GM12878 (cell line): ENCODE data around the gene ACSL3. TPM values are rescaled to one million over a fixed set of nuclear protein-coding genes. Genes with fewer than 3 reads are reported as not detected.
"Not testable (repeated sequence)": the region's sequence is repeated elsewhere in the genome, so short reads cannot be mapped to it uniquely, and the experiment has no call there.

Source experiments
- ATAC-seq: fragments of 200-7000 bp; cut with Tn5 transposase; 3 replicates; pipeline ENCODE4 v1.9.1; 2020; ENCODE audit warnings: mild to moderate bottlenecking, moderate library complexity
- BruUV-seq: library from RNA; stranded (reverse); fragments of 400-500 nt; replicated peaks from 2 replicates; lab custom pipeline; 2021; lab: Mats Ljungman, UMichigan
- CTCF ChIA-PET: fragments of 300-600 bp; sonication (Branson Sonifier 250); formaldehyde crosslinking; extraction: SDS; loops from one replicate; lab custom pipeline; 2021; ENCODE audit warnings: inconsistent platforms; lab: Yijun Ruan, JAX
- POLR2A ChIA-PET: fragments of 350-600 bp; formaldehyde crosslinking; extraction: SDS; loops from one replicate; lab custom pipeline; 2021; ENCODE audit warnings: inconsistent platforms; lab: Charles Lee
- RAD21 ChIA-PET: fragments of 300-600 bp; sonication (Branson Sonifier 250); formaldehyde crosslinking; loops from one replicate; lab custom pipeline; 2023; ENCODE audit warnings: antibody characterized with exemption; ENCODE audit not compliant: unreplicated experiment; lab: Charles Lee
- SMC1A ChIA-PET: fragments of 300-600 bp; sonication (Branson Sonifier 250); formaldehyde crosslinking; loops from one replicate; lab custom pipeline; 2023; ENCODE audit not compliant: unreplicated experiment, uncharacterized antibody; lab: Charles Lee
- DNase-seq: peaks from one replicate; pipeline ENCODE4 v3.0.0-alpha.2; 2011; ENCODE audit warnings: low read depth, low spot score
- FAIRE-seq: peaks from 3 replicates; lab custom pipeline; 2011; peaks lifted over from hg19 to GRCh38; lab: Jason Lieb, UNC
- H2AFZ ChIP-seq: 2 replicates; pipeline ENCODE4 v1.6.0; 2011; ENCODE audit warnings: low read depth, low read length, control low read depth; ENCODE audit not compliant: control insufficient read depth
- H3K27ac ChIP-seq: 2 replicates; pipeline ENCODE4 v1.5.1; 2011; ENCODE audit warnings: control low read depth; ENCODE audit not compliant: control insufficient read depth, insufficient read depth
- H3K27me3 ChIP-seq, 2 experiments: replicated peaks in 1 of 2; 2 replicates each; pipeline versions ENCODE4 v1.6.0 to v1.6.1; 2011; ENCODE audit warnings: low read length in 1 of 2; ENCODE audit not compliant: control insufficient read depth in 2 of 2, insufficient read depth in 2 of 2
- H3K36me3 ChIP-seq, 2 experiments: 2 replicates each; pipeline ENCODE4 v1.5.1; 2011; ENCODE audit warnings: low read length in 1 of 2; ENCODE audit not compliant: control insufficient read depth in 2 of 2, insufficient read depth in 2 of 2
- H3K4me1 ChIP-seq: 2 replicates; pipeline ENCODE4 v1.6.1; 2011; ENCODE audit warnings: mild to moderate bottlenecking, low read length, moderate library complexity, mixed read lengths; ENCODE audit not compliant: control insufficient read depth, insufficient read depth
- H3K4me2 ChIP-seq: 2 replicates; pipeline ENCODE4 v1.6.0; 2011; ENCODE audit warnings: control low read depth; ENCODE audit not compliant: control insufficient read depth, insufficient read depth
- H3K4me3 ChIP-seq: fragments of 200-600 bp; sonication (generic); 2 replicates; pipeline ENCODE4 v1.5.1; 2016
- H3K79me2 ChIP-seq: 2 replicates; pipeline ENCODE4 v1.6.0; 2011; ENCODE audit warnings: low read length; ENCODE audit not compliant: control insufficient read depth, insufficient read depth
- H3K9ac ChIP-seq: 2 replicates; pipeline ENCODE4 v1.8.0; 2011; ENCODE audit warnings: low read length, control low read depth, mixed read lengths; ENCODE audit not compliant: control insufficient read depth, insufficient read depth
- H3K9me3 ChIP-seq: replicated peaks from 3 replicates; pipeline ENCODE4 v1.5.1; 2011; ENCODE audit warnings: mild to moderate bottlenecking, low read length; ENCODE audit not compliant: control insufficient read depth, insufficient read depth
- H4K20me1 ChIP-seq: 2 replicates; pipeline ENCODE4 v1.6.0; 2011; ENCODE audit not compliant: control insufficient read depth, insufficient read depth
- CBX5 ChIP-seq: sonication (generic); IDR thresholded peaks from 2 replicates; pipeline ENCODE4 v1.6.1; 2016; ENCODE audit warnings: low read depth, moderate library complexity, mild to moderate bottlenecking, inconsistent platforms
- CUX1 ChIP-seq: IDR thresholded peaks from 2 replicates; pipeline ENCODE4 v1.6.1; 2012; ENCODE audit warnings: improper control_type of control experiment, low read depth, low read length; ENCODE audit not compliant: insufficient replicate concordance
- EZH2 ChIP-seq: IDR thresholded peaks from 2 replicates; pipeline ENCODE4 v1.6.1; 2012; ENCODE audit warnings: low read depth, mild to moderate bottlenecking, control low read depth, inconsistent platforms, low read length, borderline replicate concordance; ENCODE audit not compliant: control insufficient read depth
- SKIL ChIP-seq: fragments of 450-650 bp; IDR thresholded peaks from 2 replicates; pipeline ENCODE4 v1.6.1; 2017; ENCODE audit warnings: mild to moderate bottlenecking, low read depth, inconsistent platforms; ENCODE audit not compliant: poor library complexity, severe bottlenecking
- SREBF2 ChIP-seq: IDR thresholded peaks from 2 replicates; pipeline ENCODE4 v1.6.1; 2012; ENCODE audit warnings: mild to moderate bottlenecking, low read length
- ZBED1 ChIP-seq: IDR thresholded peaks from 2 replicates; pipeline ENCODE4 v1.6.1; 2016; ENCODE audit warnings: borderline replicate concordance
- WGBS: methylation state at CpG from one replicate; pipeline ENCODE4 v1.1.6; 2016; ENCODE audit warnings: low lambda C conversion rate; ENCODE audit not compliant: insufficient replicate concordance, insufficient coverage; ENCODE audit errors: missing lambda C conversion rate; 5-methylcytosine and 5-hydroxymethylcytosine counted together
- in situ Hi-C: fragments of 300-500 bp; cut with MboI; formaldehyde crosslinking; loops from 9 replicates; pipeline ENCODE4 v1.14.3; 2018; ENCODE audit warnings: mixed read lengths
- intact Hi-C: fragments of 100-400 bp; cut with micrococcal nuclease; formaldehyde crosslinking; loops from one replicate; pipeline ENCODE4 v1.14.2; 2022; ENCODE audit not compliant: unreplicated experiment
- polyA plus RNA-seq, 11 experiments: library from polyadenylated mRNA; depleted of rRNA in 4 of 11; unstranded in 6 of 11; stranded (reverse) in 5 of 11; fragments of >200 nt; fragmentation: Nextera tagmentation in 4 of 11; fragmentation: Illumina TruSeq in 1 of 11; extraction: Ambion mirVana in 4 of 11; extraction: Trizol in 1 of 11; gene quantifications; 1 replicate in 1 of 11; 2 replicates in 10 of 11; pipeline versions ENCODE4 v1.2.1 to v1.2.3, GENCODE V29; 2011 to 2016; ENCODE audit warnings: inconsistent platforms in 2 of 11, missing spikeins in 2 of 11, low read depth in 1 of 11
- total RNA-seq, 4 experiments: library from RNA; depleted of rRNA in 3 of 4; stranded (reverse); fragments of >200 nt in 3 of 4; fragmentation: Illumina TruSeq in 1 of 4; extraction: Trizol in 1 of 4; gene quantifications; 2 replicates each; pipeline versions ENCODE4 v1.2.1 to v1.2.3, GENCODE V29; 2013 to 2021

ACSL3 gene
- total and polyA plus RNA-seq, 10 of the 15 experiments (the other 5 are each of a cell fraction or from before 2014, with no cell fraction given): 15.6 to 83.9 (median 56.7) TPM

DNA sequence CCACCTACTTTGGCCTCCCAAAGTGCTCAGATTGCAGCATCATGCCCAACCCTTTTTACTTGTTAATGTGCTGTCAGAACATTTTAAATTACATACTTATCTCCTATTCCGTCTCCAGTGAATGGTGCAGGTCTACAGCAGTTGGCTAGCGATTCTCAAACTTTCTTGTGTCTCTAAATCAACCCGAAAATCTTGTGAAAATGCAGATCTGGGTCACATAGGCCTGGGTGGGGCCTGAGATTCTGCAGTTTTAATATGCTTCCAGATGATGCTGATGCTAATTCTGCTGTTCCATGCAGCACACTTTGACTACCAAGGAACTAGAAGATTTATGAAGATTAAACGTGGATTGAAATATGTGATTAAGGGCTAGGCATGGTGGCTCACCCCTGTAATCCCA, 14.8 kb upstream of the ACSL3 start (continued):
- TF ChIP-seq CUX1 (no peak), EZH2 (no peak), CBX5 (no peak), SREBF2 (no peak), ZBED1 (no peak), SKIL (no peak)

- H3K9ac ChIP-seq, RAD21 ChIA-PET, H3K4me1 ChIP-seq, H4K20me1 ChIP-seq, FAIRE-seq, CTCF ChIA-PET, H3K79me2 ChIP-seq, POLR2A ChIA-PET, H3K9me3 ChIP-seq, H3K4me3 ChIP-seq, H2AFZ ChIP-seq, SMC1A ChIA-PET, H3K36me3 ChIP-seq, ATAC-seq, BruUV-seq, in situ Hi-C loops, DNase-seq, H3K27ac ChIP-seq, H3K4me2 ChIP-seq, intact Hi-C loops, H3K27me3 ChIP-seq: not testable (repeated sequence)
- WGBS: 97% methylated on average over 6 of the region's 6 CpGs
Observed at GRCh38 chr2:222848031-222848430, 12.8 kb upstream of the ACSL3 start.
